Lower leg skin (tissue), 4 donors: ENCODE results near the gene NPC1L1. TPM values are rescaled to one million over a fixed set of nuclear protein-coding genes. Genes with fewer than 3 reads are reported as not detected.

Experiments
- DNase-seq, 2 donors: peaks; one replicate each; pipeline ENCODE4 v3.0.0-alpha.2; 2019; ENCODE audit warnings: low spot score in 2 of 2
- H3K4me3 ChIP-seq: fragments of 200-600 bp; sonication (generic); 2 replicates; pipeline ENCODE4 v1.5.1; 2017; ENCODE audit warnings: mild to moderate bottlenecking, low read depth; ENCODE audit not compliant: poor library complexity, severe bottlenecking
- POLR2A ChIP-seq, 2 donors: fragments of 450-650 bp; IDR thresholded peaks; one replicate each; pipeline ENCODE4 v1.6.1; 2016 to 2017; ENCODE audit warnings: antibody characterized with exemption in 2 of 2, mild to moderate bottlenecking in 1 of 2, moderate library complexity in 1 of 2
- WGBS, 2 donors: methylation state at CpG; one replicate each; pipeline ENCODE4 v1.1.5; 2018; 5-methylcytosine and 5-hydroxymethylcytosine counted together
- intact Hi-C: fragments of 100-400 bp; cut with DNase I; formaldehyde crosslinking; loops from one replicate; pipeline ENCODE4 v1.15.0; 2023; ENCODE audit warnings: low total_unique reads
- total RNA-seq, 4 donors: library from RNA; depleted of rRNA; stranded (reverse); fragments of >200 nt; gene quantifications; one replicate each; pipeline ENCODE4 v1.1.0, GENCODE V29; 2016
- TF ChIP-seq, protein P1 (sequence below), 3 donors: fragments of 450-650 bp; IDR thresholded peaks; one replicate each; pipeline ENCODE4 v1.5.1; 2016; ENCODE audit warnings: antibody characterized with exemption in 3 of 3, mild to moderate bottlenecking in 3 of 3, moderate library complexity in 2 of 3

The NPC1L1 gene
- total RNA-seq, 4 donors from 2014 or later: 0.08 to 0.13 (median 0.10) TPM; not detected in 1

DNA sequence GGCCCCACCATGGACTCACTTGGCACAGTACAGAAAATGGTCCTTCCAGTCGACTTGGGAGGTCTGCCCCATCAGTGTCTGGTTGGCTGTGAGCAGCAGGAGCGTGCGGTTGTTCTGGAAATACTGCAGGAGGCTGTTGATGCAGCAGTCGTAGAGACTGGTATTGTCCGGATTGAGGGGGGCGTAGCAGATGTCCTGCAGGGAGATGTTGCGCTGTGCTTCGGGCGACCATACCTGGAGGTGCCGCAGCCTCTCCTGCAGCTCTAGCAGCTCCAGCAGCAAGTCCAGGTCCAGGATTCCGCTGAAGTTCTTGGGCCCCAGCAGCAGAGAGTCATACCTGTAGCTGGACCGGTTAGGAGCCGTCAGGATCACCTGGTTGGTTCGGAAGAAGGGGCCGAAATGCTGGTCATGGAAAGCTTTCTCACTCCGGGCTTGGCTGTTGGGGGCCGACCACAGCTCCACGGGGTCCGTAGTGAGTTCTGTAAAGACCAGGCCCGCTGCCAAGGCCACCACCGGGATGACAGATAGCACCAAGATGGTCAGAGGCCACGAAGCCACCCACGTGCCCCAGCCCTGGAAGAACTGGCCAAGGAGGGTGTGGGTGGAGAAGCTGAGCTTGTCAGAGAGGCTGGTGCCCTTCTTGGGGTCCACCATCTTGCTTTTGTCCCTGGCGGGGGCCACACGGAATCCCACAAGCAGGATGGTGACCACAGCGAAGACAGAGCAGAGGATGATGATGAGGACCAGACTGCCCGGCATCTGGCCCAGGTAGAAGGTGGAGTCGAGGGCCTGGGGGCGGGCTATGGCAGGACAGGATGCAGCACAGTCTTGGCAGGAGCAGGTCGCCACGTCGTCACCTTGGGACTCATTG lies 2.1 kb downstream of the NPC1L1 start:
- WGBS, 2 donors: 89 to 91% methylated on average over 30 to 32 of the region's 32 CpGs
- TF ChIP-seq POLR2A (IDR thresholded peaks at IDR 0.05): no peak
- TF ChIP-seq, protein P1, sequence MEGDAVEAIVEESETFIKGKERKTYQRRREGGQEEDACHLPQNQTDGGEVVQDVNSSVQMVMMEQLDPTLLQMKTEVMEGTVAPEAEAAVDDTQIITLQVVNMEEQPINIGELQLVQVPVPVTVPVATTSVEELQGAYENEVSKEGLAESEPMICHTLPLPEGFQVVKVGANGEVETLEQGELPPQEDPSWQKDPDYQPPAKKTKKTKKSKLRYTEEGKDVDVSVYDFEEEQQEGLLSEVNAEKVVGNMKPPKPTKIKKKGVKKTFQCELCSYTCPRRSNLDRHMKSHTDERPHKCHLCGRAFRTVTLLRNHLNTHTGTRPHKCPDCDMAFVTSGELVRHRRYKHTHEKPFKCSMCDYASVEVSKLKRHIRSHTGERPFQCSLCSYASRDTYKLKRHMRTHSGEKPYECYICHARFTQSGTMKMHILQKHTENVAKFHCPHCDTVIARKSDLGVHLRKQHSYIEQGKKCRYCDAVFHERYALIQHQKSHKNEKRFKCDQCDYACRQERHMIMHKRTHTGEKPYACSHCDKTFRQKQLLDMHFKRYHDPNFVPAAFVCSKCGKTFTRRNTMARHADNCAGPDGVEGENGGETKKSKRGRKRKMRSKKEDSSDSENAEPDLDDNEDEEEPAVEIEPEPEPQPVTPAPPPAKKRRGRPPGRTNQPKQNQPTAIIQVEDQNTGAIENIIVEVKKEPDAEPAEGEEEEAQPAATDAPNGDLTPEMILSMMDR (IDR thresholded peaks at IDR 0.05): no peak
- no peak for DNase-seq
- intact Hi-C loops: no loop called here
- H3K4me3 ChIP-seq: no peak overlapping the region

DNA sequence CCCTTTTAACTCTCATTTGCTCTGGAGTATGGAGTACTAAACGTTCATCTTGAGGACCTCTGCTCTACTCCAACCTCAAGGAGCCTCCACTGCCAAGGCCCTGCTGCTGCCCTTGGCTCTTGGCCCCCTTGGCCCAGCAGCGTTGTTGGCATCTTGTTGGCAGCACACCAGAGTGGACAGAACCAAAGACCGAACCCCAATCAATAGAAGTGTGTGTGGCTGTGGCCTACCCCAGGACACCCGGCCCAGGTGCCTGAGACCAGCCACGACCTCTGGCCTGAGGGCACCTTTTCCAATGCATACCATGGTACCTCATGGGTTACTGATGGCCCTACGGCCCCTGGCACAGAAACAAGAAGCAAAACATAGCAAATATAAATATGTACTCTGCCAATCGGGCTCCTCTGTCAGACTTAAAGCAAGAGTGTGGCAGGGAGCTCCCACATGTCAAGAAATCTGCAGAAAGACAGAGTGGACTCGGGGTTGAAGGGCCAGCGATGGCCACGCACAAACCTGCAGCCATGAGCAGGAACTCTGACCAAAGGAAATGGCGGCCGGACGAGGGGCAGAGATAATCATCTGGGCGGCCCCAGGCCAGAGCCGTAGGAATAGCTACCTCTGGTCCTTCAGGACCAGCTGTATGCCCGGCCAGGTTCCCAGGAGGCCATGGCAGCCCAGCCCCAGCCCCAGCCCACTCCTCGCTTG lies 2.9 kb downstream of the NPC1L1 start:
- TF ChIP-seq, protein P1 (IDR thresholded peaks at IDR 0.05): no peak
- TF ChIP-seq POLR2A (IDR thresholded peaks at IDR 0.05): no peak
- intact Hi-C loops: no loop called here
- WGBS, 2 donors: 88 to 89% methylated on average over 17 of the region's 17 CpGs

DNA sequence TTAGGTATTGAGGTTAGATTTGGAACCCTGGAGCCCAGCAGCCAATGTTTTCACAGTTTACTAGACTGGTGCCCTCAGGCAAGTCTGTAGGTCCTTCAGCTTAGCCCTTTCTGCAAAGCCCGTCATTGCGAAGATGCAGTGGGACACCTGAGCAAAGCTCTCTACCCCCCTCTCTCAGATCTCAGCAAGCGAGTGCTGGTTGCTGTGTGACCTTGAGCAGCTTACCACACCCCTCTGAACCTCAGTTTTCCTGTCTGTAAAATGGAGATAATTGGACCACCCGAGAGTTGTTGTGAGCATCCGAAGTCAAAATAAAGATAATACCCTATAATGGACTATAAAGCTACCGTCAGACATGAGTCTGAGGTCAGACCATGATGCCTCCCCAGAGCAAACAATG lies 3.7 kb downstream of the NPC1L1 start:
- WGBS, 2 donors: 96% methylated on average over 6 of the region's 6 CpGs
- DNase-seq: no peak
- intact Hi-C loops: no loop called here
- no peak overlapping the region for H3K4me3 ChIP-seq
- TF ChIP-seq POLR2A (IDR thresholded peaks at IDR 0.05): no peak
- TF ChIP-seq, protein P1 (IDR thresholded peaks at IDR 0.05): no peak

More for the DNA sequence above, 2.9 kb downstream of the NPC1L1 start:
- no peak overlapping the region for H3K4me3 ChIP-seq
- DNase-seq: no peak

DNA sequence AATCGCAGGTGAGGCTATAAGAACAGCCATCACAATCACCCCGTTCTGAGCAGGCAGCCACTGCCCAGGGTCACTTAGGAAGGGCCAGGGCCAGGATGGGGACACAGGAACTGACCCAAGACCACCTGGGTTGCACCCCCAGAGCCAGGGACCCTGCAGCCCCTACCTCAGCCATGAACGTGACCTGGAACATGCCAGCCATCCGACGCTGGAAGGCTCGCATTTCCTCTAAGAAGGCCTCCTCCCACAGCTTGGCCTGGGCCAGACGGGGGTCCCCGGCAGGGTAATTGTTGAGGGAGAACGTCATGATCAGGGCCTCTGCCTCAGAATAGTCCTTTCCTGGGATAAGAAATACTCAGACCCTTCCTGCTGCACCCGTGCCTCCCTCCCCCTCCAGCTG lies 5.0 kb downstream of the NPC1L1 start:
- 87 to 88% methylated on average over 10 of the region's 10 CpGs for WGBS, 2 donors
- DNase-seq: no peak
- H3K4me3 ChIP-seq: no peak overlapping the region
- no peak for TF ChIP-seq POLR2A (IDR thresholded peaks at IDR 0.05)
- TF ChIP-seq, protein P1 (IDR thresholded peaks at IDR 0.05): no peak
- intact Hi-C loops: no loop called here

DNA sequence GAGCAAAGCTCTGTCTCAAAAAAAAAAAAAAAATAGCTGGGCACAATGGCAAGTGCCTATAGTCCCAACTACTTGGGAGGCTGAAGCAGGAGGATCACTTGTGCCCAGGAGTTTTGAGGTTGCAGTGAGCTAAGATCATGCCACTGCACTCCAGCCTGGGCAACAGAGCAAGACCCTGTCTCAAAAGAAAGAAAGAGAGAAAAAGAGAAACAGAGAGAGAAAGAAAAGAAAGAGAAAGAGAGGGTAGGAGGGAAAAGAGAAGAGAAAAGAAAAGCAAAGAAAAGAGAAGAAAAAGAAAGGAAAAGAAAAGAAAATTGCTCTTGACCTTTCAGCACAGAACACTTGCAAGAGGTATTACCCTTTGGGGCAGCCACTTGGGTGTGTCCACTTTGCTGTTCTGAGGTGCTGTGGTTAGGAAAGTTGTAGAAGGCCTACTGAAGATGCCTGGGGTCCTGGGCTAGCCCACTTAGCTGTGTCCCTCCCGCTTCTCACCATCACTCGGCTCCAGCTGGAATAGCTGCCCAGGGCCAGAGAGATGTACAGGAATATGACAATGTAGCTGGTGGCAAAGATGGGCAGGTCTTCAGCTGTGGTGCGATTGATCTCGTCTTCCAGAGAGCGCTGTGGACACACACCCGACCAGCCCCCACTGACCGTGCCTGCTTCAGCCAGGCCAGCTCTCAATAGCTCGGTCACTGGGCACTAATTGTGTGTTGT lies 5.6 kb downstream of the NPC1L1 start:
- 88 to 91% methylated on average over 3 to 8 of the region's 8 CpGs for WGBS, 2 donors
- no peak overlapping the region for H3K4me3 ChIP-seq
- DNase-seq: no peak
- intact Hi-C loops: loop anchor here (2.0 kb wide), 1 partner anchor 25 kb away; no protein-coding TSS in a partner anchor
- TF ChIP-seq POLR2A (IDR thresholded peaks at IDR 0.05): no peak
- TF ChIP-seq, protein P1 (IDR thresholded peaks at IDR 0.05): no peak
